ENCODE measurements around the gene CRIP1. TPM values are rescaled to one million over a fixed set of nuclear protein-coding genes. Genes with fewer than 3 reads are reported as not detected.

The CRIP1 gene
- total RNA-seq, 1 donor from 2014 or later, result 29.5 TPM

DNA sequence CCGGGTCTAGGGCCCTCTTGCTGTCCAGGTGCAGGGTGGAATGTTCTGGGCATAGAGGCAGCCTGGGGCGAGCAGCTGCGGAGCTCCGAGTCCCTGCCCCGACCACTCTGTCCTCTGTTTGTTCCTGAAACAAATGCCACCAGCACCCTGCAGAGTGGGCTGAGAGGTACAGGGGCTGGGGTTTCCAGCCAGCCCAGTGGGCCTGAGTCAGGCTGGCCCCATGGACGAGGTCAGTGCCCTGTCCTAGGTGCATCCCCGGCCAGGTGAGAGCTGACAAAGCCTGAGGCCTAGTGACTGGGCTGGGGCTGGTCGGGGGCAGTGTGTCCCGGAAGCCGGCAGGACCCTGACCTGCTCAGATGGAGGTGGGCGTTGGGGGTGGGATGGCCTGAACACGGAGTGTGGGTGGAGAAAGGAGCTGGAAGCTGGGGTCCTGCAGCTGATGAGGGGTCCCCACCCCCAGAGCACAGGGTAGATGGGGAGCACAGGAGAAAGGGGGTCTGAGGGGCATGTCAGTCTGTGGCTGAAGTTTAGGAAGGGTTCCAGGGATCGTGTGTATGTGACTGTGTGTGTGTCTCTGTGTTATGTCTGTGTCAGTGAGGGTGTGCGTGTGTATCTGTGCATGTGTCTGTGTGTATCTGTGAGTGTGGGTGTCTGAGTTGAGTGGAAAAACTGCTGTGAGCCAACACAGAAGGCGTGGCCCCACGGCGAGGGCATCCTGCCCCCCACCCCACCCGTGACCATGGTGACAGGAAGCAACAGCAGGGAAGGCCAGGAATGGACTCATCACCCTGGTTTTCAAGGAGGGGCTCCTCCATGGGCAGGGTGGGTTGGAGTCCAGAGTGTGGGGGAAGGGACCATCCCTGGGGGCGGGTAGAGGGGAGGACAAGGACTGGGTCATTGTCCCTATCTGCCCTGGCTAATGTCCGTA lies 2.4 kb upstream of the CRIP1 start:
- Mint-ChIP-seq H3K27ac (ENCODE audit: unreplicated experiment) (peak overlapping the region; percentile 7), H3K4me1 (ENCODE audit: low read depth, unreplicated experiment) (peaks cover 12% of the 10 kb centered on the region), H3K4me3 (ENCODE audit: unreplicated experiment) (no peak overlapping the region), H3K9me3 (ENCODE audit: unreplicated experiment) (no peaks in the 10 kb centered on the region), H3K27me3 (ENCODE audit: low read depth, unreplicated experiment) (peaks cover 8% of the 10 kb centered on the region), H3K36me3 (ENCODE audit: low read depth, unreplicated experiment) (peaks cover 3% of the 10 kb centered on the region)
- FAIRE-seq (no peak), DNase-seq (ENCODE audit: low read depth) (no peak)
- TF ChIP-seq, protein P1, sequence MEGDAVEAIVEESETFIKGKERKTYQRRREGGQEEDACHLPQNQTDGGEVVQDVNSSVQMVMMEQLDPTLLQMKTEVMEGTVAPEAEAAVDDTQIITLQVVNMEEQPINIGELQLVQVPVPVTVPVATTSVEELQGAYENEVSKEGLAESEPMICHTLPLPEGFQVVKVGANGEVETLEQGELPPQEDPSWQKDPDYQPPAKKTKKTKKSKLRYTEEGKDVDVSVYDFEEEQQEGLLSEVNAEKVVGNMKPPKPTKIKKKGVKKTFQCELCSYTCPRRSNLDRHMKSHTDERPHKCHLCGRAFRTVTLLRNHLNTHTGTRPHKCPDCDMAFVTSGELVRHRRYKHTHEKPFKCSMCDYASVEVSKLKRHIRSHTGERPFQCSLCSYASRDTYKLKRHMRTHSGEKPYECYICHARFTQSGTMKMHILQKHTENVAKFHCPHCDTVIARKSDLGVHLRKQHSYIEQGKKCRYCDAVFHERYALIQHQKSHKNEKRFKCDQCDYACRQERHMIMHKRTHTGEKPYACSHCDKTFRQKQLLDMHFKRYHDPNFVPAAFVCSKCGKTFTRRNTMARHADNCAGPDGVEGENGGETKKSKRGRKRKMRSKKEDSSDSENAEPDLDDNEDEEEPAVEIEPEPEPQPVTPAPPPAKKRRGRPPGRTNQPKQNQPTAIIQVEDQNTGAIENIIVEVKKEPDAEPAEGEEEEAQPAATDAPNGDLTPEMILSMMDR (IDR thresholded peaks at IDR 0.05; ENCODE audit: insufficient read depth, low read depth, low read length), result no peak
- TF ChIP-seq EZH2 (IDR thresholded peaks at IDR 0.05; ENCODE audit: insufficient read depth, low read length), result no peak
- Histone ChIP-seq H4K20me1 (ENCODE audit: insufficient read depth, low read length) (no peaks in the 10 kb centered on the region), H3K27ac (ENCODE audit: low read depth, low read length) (no peak overlapping the region), H3K27me3 (ENCODE audit: insufficient read depth, low read length) (peaks cover 13% of the 10 kb centered on the region), H3K4me2 (ENCODE audit: low read length) (no peak overlapping the region), H3K4me1 (ENCODE audit: insufficient read depth, low read length) (peaks cover 25% of the 10 kb centered on the region), H3K9ac (ENCODE audit: low read length) (peak overlapping the region; percentile 33), H3K9me3 (ENCODE audit: insufficient read depth, low read depth, low read length) (no peaks in the 10 kb centered on the region), H3K79me2 (ENCODE audit: insufficient read depth, low read length) (no peaks in the 10 kb centered on the region), H3K36me3 (ENCODE audit: insufficient read depth, low read length) (no peaks in the 10 kb centered on the region), H2AFZ (ENCODE audit: low read depth, low read length) (no peak overlapping the region), H3K4me3 (ENCODE audit: insufficient read depth, low read depth, low read length) (no peak overlapping the region)

DNA sequence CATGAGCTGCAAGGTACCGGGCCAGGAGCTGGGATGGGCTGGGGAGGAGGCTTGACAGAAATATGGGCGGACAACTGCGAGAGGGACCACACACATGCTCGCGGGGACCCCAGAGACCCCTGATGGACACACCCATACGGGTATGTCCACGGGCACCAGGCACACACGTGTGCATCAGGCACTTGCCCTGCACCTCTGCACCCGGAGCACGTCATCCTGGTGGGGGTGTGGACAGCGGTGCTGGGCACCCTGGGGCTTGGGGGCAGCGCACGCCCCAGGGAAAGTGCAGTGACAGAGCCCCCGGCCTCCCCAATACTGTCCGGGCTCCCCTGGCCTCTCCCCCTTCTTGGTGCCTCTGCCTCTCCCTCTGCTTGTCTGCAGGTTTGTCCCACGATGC lies 1.7 kb upstream of the CRIP1 start:
- no peak overlapping the region for H3K27ac Mint-ChIP-seq (ENCODE audit: unreplicated experiment)
- Histone ChIP-seq H3K79me2 (ENCODE audit: insufficient read depth, low read length) (no peaks in the 10 kb centered on the region), H3K9me3 (ENCODE audit: insufficient read depth, low read depth, low read length) (no peaks in the 10 kb centered on the region), H3K4me3 (ENCODE audit: insufficient read depth, low read depth, low read length) (no peak overlapping the region), H4K20me1 (ENCODE audit: insufficient read depth, low read length) (no peaks in the 10 kb centered on the region), H3K27ac (ENCODE audit: low read depth, low read length) (no peak overlapping the region), H3K36me3 (ENCODE audit: insufficient read depth, low read length) (no peaks in the 10 kb centered on the region), H3K27me3 (ENCODE audit: insufficient read depth, low read length) (peaks cover 13% of the 10 kb centered on the region), H3K4me1 (ENCODE audit: insufficient read depth, low read length) (peaks cover 29% of the 10 kb centered on the region), H3K4me2 (ENCODE audit: low read length) (no peak overlapping the region), H3K9ac (ENCODE audit: low read length) (no peak overlapping the region), H2AFZ (ENCODE audit: low read depth, low read length) (no peak overlapping the region)
- H3K36me3 Mint-ChIP-seq (ENCODE audit: low read depth, unreplicated experiment), result no peaks in the 10 kb centered on the region
- H3K4me3 Mint-ChIP-seq (ENCODE audit: unreplicated experiment), result no peak overlapping the region
- peaks cover 3% of the 10 kb centered on the region for H3K27me3 Mint-ChIP-seq (ENCODE audit: low read depth, unreplicated experiment)
- DNase-seq (ENCODE audit: low read depth), result no peak
- peaks cover 13% of the 10 kb centered on the region for H3K4me1 Mint-ChIP-seq (ENCODE audit: low read depth, unreplicated experiment)
- H3K9me3 Mint-ChIP-seq (ENCODE audit: unreplicated experiment), result no peaks in the 10 kb centered on the region
- FAIRE-seq, result no peak
- TF ChIP-seq, protein P1 (IDR thresholded peaks at IDR 0.05; ENCODE audit: insufficient read depth, low read depth, low read length), result no peak
- no peak for TF ChIP-seq EZH2 (IDR thresholded peaks at IDR 0.05; ENCODE audit: insufficient read depth, low read length)

DNA sequence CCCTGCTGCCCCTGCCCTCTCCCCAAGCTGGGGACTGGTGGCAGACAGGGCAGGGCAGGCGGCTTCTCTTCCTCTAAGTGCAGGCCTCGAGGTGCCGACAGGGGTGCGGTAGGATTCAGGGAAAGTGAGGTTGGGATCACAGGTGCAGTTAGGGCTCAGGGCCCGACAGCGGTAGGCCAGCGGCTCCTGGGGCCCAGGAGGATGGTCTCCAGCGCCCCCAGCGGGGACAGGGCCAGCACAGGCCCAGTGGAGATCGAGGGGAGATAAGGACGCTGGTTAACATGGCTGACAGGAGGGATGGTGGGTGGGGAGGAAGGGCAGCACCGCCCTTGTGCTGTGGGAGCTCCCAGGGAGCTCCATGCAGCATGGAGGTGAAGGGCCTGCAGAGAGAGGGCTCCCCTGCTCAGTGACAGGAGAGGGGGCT lies 935 bp upstream of the CRIP1 start:
- Histone ChIP-seq H3K36me3 (ENCODE audit: insufficient read depth, low read length) (no peaks in the 10 kb centered on the region), H3K79me2 (ENCODE audit: insufficient read depth, low read length) (no peaks in the 10 kb centered on the region), H3K4me3 (ENCODE audit: insufficient read depth, low read depth, low read length) (no peak overlapping the region), H3K4me1 (ENCODE audit: insufficient read depth, low read length) (peaks cover 27% of the 10 kb centered on the region), H2AFZ (ENCODE audit: low read depth, low read length) (no peak overlapping the region), H3K9ac (ENCODE audit: low read length) (no peak overlapping the region), H3K27ac (ENCODE audit: low read depth, low read length) (no peak overlapping the region), H4K20me1 (ENCODE audit: insufficient read depth, low read length) (no peaks in the 10 kb centered on the region), H3K27me3 (ENCODE audit: insufficient read depth, low read length) (peaks cover 13% of the 10 kb centered on the region), H3K9me3 (ENCODE audit: insufficient read depth, low read depth, low read length) (no peaks in the 10 kb centered on the region), H3K4me2 (ENCODE audit: low read length) (peak overlapping the region; percentile 48)
- H3K27me3 Mint-ChIP-seq (ENCODE audit: low read depth, unreplicated experiment), result peaks cover 3% of the 10 kb centered on the region
- TF ChIP-seq, protein P1 (IDR thresholded peaks at IDR 0.05; ENCODE audit: insufficient read depth, low read depth, low read length), result peak; percentile 25
- no peak for TF ChIP-seq EZH2 (IDR thresholded peaks at IDR 0.05; ENCODE audit: insufficient read depth, low read length)
- H3K9me3 Mint-ChIP-seq (ENCODE audit: unreplicated experiment), result no peaks in the 10 kb centered on the region
- peaks cover 13% of the 10 kb centered on the region for H3K4me1 Mint-ChIP-seq (ENCODE audit: low read depth, unreplicated experiment)
- H3K36me3 Mint-ChIP-seq (ENCODE audit: low read depth, unreplicated experiment), result no peaks in the 10 kb centered on the region
- no peak overlapping the region for H3K4me3 Mint-ChIP-seq (ENCODE audit: unreplicated experiment)
- no peak overlapping the region for H3K27ac Mint-ChIP-seq (ENCODE audit: unreplicated experiment)
- DNase-seq (ENCODE audit: low read depth) (no peak), FAIRE-seq (no peak)
